ENCODE results near the gene CYB5A.

The CYB5A gene

GRCh38 chr18:74276609-74277008, 15.2 kb downstream of the CYB5A start:
- DNase-seq (ENCODE audit: low read depth), result no peak

GRCh38 chr18:74275736-74276135, 16.0 kb downstream of the CYB5A start:
- H3K4me3 ChIP-seq (ENCODE audit: low read length), result no peak overlapping the region
- DNase-seq (ENCODE audit: low read depth), result no peak
- no peak for TF ChIP-seq CTCF (conservative IDR thresholded peaks at IDR 0.05; ENCODE audit: low read depth, low read length)

More at GRCh38 chr18:74276609-74277008, 15.2 kb downstream of the CYB5A start:
- no peak for TF ChIP-seq CTCF (conservative IDR thresholded peaks at IDR 0.05; ENCODE audit: low read depth, low read length)
- no peak overlapping the region for H3K4me3 ChIP-seq (ENCODE audit: low read length)

- TF ChIP-seq CTCF (conservative IDR thresholded peaks at IDR 0.05; ENCODE audit: low read depth, low read length), result no peak
These were observed 17.1 kb downstream of the CYB5A start for GRCh38 chr18:74274700-74275099.

GRCh38 chr18:74273394-74273793, 18.4 kb downstream of the CYB5A start:
- no peak for TF ChIP-seq CTCF (conservative IDR thresholded peaks at IDR 0.05; ENCODE audit: low read depth, low read length)
- no peak overlapping the region for H3K4me3 ChIP-seq (ENCODE audit: low read length)
- DNase-seq (ENCODE audit: low read depth), result no peak

More at GRCh38 chr18:74274700-74275099, 17.1 kb downstream of the CYB5A start:
- no peak for DNase-seq (ENCODE audit: low read depth)
- no peak overlapping the region for H3K4me3 ChIP-seq (ENCODE audit: low read length)

- no peak for TF ChIP-seq CTCF (conservative IDR thresholded peaks at IDR 0.05; ENCODE audit: low read depth, low read length)
- no peak for DNase-seq (ENCODE audit: low read depth)
- H3K4me3 ChIP-seq (ENCODE audit: low read length), result no peak overlapping the region
These were observed 20.1 kb downstream of the CYB5A start for GRCh38 chr18:74271635-74272034.

- no peak overlapping the region for H3K4me3 ChIP-seq (ENCODE audit: low read length)
- DNase-seq (ENCODE audit: low read depth), result no peak
- TF ChIP-seq CTCF (conservative IDR thresholded peaks at IDR 0.05; ENCODE audit: low read depth, low read length), result no peak
These were observed 22.7 kb downstream of the CYB5A start for GRCh38 chr18:74268933-74269620.

GRCh38 chr18:74268175-74268574, 23.6 kb downstream of the CYB5A start:
- TF ChIP-seq CTCF (conservative IDR thresholded peaks at IDR 0.05; ENCODE audit: low read depth, low read length), result no peak
- no peak overlapping the region for H3K4me3 ChIP-seq (ENCODE audit: low read length)

More at GRCh38 chr18:74268175-74268574, 23.6 kb downstream of the CYB5A start:
- DNase-seq (ENCODE audit: low read depth), result no peak
